ENCODE results near the gene TENM4.

The TENM4 gene

DNA sequence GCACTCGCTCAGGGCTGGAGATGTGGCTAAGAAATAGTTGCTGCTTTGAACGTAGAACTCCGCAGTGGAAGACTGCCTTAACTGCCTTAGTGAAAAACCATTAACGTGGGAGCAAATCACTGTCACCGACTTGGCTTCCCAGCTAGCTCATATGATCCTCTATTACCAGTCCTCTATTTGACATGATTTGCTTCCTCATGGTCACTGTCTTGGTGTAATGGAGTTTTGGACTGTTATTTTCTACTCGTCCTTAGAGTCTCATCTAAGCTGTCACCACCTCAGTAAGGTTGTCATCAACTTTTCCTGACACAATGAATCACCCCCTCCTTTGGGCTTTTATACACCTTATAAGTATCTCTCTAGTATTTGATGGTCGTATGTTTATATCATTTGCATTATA is 699.1 kb downstream of the TENM4 start:
- no peak for DNase-seq (ENCODE audit: low spot score)

- DNase-seq (ENCODE audit: low spot score), result no peak
Measured at GRCh38 chr11:78740199-78741071, 700.4 kb downstream of the TENM4 start.

DNA sequence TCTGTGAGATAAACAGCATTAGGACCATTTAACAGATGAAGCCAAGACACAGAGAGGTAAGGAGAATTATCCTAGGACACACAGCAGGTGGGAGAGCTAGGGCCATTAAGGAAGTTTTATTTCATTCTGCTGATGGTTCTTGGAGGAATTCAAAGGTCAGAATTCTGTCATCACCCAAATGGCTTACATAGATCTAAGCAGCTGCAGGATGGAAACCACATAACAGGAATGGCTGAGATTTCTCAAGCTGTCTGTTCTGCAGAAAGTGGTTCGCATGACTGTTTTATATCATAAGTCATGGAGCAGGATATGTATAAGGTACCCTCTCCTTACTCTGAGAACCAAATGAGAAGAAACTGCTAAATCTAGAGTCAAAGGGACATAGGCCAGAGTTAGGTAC is 702.9 kb downstream of the TENM4 start:
- no peak for DNase-seq (ENCODE audit: low spot score)

DNA sequence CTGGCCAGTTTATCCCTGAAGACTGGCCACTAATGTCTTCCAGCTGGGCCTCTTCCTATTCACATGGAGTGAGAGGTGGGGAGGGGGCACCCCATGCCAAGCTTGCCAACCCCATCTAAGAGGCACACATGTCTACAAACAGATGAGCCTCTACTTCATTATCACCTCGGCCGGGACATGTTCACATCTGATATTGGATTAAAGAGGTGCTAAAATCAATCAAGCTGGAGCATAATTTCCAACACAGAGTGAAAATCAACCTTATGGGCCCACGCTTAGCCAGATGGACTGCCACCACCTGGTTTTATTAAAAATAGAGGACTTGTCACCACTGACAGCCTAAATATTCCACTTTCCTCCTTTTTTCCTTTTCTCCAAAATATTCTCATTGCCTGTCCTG is 703.5 kb downstream of the TENM4 start:
- DNase-seq (ENCODE audit: low spot score), result no peak

DNA sequence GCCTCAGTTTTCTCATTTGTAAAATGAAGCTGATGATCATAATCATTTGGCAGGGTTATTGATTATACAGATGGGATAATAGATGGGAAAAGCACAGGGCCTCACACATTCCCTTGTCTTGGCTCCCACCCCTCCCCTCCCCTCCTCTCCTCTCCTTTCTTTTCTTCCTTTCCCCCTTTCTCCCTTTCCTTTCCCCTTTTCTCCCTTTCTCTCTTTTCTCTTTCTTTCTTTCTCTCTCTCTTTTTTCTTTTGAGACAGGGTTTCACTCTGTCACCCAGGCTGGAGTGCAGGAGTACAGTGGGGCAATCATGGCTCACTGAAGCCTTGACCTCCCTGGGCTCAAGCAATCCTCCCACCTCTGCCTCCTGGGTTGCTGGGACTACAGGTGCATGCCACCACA is 705.1 kb downstream of the TENM4 start:
- no peak for DNase-seq (ENCODE audit: low spot score)

GRCh38 chr11:78733031-78733430 is 707.8 kb downstream of the TENM4 start:
- no peak for DNase-seq (ENCODE audit: low spot score)

DNA sequence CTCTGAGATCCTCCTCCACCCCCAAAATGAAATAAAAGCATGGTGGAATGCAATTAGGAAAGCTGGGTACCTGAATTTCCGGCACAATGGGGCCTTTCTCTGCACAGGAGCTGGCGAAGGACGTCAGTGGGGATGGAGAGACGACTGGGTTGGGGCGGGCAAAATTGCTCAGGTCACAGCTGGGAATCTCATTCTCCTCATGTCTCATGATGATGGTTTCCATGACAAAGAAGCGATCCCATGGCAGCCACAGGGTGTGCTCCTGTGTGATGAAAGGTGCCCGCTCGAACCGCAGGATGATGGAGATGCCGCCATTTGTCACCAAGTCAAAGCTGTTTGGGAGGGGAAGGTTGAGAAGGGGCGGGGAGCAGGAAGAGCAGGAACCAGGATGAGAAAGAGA is 708.6 kb downstream of the TENM4 start:
- DNase-seq (ENCODE audit: low spot score), result no peak

DNA sequence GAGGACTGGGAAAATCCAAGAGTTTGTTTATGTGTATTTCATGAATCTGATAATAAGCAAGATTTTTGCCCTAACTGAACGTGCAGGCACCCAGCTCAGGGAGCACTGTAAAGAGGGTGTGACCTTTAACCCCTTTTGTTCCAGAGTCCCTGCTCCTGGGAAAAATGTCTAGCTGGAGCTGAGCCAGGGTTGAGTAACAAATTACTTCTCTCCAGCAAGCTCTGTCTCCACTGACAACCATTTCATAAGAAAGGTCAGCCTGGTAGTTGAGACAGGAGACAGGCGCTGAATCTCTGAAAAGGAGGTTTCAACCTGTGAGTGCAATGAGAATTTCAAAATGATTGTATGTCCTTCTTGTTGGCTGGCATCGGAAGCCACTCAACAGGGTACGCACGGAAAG is 709.8 kb downstream of the TENM4 start:
- DNase-seq (ENCODE audit: low spot score), result no peak

DNA sequence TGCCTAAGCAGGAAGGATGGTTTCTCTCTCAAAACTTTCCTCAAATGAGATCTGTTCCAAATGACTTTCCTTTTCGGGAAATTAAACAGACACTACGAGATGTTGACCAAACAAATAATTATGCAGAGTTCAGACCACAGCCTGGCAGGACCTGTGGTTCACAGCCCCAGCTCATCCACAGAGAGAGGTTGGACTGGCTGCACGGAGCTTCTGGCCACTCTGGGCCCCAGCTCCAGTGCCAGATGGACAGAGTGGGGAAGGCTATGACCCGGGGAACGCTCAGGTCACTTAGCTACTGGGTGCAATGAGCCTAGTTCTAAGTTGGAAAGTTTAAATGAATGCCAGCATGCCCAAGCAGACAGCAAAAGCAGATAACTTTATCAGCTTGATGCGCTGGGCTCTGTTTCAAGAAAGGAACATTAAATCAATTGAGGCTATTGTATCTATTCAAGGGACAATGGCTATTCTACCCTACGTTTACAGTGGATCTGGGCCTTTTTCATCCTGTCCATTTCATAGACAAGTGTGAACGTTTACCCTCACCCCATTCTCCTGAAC is 710.5 kb downstream of the TENM4 start:
- no peak for DNase-seq (ENCODE audit: low spot score)

- no peak for DNase-seq (ENCODE audit: low spot score)
Measured at GRCh38 chr11:78727816-78728215, 713.0 kb downstream of the TENM4 start.

DNA sequence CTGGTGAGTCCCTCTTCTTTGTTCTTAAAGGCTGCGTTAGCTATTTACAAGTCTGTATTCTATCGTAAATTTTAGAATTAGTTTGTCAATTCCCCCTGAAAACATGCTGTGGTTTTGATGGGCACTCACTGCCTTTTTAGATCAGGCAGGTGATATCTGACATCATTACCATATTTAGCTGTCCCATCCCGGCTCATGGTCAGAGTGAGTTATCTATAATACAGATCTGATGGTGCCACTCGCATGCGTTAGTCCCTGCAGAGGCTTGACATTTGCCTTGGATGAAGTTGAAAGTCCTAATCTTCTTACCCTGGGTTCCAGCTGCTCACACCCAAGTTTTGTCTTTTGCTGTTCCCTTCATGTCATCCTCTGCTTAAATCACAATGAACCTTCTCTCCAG is 715.6 kb downstream of the TENM4 start:
- no peak for DNase-seq (ENCODE audit: low spot score)

DNA sequence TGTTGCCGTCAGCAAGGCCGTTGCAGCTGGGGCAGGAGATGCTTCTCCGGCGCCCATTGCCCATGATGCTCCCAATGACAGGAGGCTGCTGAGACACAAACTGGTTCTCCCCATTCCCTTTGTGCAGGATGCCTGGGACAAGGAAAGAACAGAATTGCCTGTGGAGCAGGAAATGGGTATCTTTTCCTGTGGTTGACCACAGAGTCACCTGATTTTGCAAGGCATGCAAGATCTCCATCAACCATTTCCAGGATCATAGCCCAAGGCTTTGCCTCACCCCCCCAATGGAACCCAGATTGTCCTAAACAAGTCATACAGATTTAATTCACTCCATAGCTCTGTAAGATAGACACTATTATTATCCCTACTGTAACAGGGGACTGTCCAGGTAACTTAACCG is 718.0 kb downstream of the TENM4 start:
- no peak for DNase-seq (ENCODE audit: low spot score)

DNA sequence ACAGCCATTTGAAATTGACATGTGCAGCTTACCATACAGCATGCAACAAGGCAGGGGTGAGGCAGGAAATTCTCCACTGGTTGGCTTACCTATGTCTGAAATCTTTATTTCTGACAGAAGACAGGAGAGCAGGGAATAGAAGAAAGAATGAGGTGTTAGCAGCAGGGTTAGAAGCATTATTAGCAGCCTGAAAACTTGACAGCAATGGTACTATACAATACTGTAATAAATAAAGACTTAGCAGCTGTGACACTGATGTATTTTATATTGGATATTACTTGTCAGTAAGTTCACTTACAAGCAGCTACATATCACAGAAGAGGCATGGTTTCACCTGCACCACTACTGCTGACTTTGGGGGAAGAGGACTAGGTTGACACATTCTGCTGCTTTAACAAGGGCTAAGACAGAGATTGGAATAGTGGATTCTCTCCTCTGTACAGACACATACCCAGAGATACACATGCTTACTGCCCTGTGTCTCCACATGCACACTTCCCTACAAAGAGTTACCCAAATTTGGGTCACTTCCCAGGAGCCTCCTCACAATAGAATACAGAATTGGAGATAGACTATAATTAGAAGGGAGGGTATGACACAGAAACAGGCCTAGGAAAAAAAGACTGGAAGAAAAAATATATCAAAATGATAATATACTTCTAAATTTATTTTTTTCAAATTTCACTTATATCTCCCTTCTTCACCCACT is 720.4 kb downstream of the TENM4 start:
- DNase-seq (ENCODE audit: low spot score), result no peak

GRCh38 chr11:78717041-78717440 is 723.8 kb downstream of the TENM4 start:
- no peak for DNase-seq (ENCODE audit: low spot score)

DNA sequence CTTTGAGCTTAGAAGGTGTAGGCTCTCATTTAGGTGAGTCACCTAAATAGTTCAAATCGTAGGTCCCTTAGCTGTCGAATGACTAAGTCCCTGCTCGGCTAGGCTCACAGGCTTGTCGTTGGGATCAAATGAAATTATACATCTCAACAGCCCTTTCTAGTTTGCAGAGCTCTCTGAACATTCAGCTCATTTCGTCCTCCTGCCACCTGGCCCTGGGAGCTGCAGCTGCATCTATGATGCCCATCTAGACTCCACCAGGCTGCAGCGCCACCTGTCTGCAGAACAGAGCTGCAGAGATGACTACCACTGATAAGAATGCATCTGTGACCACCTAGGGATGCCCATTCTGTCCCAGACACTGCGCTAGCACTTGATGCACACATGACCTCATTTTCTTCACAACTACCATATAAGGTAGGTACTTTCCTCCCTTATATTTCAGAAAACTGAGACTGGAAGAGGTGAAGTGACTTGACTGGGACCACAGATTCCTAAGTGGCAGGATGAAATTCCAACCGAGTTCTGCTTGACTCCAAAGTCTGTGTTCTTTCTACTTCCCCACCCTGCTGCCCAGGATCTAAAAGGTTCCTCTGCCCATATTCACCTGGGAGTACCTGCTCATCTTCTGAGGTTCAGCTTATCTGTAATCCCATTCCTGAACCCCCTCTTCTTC is 725.1 kb downstream of the TENM4 start:
- no peak for DNase-seq (ENCODE audit: low spot score)

DNA sequence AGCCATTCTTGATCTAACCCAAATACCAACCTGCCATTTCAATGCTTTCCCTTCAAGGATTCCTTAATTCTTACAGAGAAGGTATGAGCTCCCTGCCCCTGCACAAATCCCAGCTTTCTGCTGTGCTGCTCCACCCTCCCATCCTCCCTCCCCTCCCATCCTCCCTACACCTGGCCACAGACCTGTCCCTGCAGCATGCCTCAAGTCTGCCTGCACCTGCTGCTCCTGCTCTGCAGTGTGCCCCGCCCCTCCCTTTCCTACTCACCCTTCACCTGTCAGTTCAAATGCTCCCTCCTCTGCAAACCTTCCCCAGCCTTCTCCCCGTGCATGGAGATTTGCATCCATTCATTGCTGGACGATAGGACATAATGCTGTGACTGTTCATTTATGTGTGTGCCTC is 726.3 kb downstream of the TENM4 start:
- DNase-seq (ENCODE audit: low spot score), result no peak

GRCh38 chr11:78711735-78712134 is 729.1 kb downstream of the TENM4 start:
- DNase-seq (ENCODE audit: low spot score), result no peak

- DNase-seq (ENCODE audit: low spot score), result no peak
Measured at GRCh38 chr11:78710417-78710816, 730.4 kb downstream of the TENM4 start.

GRCh38 chr11:78708388-78708787 is 732.4 kb downstream of the TENM4 start:
- no peak for DNase-seq (ENCODE audit: low spot score)

DNA sequence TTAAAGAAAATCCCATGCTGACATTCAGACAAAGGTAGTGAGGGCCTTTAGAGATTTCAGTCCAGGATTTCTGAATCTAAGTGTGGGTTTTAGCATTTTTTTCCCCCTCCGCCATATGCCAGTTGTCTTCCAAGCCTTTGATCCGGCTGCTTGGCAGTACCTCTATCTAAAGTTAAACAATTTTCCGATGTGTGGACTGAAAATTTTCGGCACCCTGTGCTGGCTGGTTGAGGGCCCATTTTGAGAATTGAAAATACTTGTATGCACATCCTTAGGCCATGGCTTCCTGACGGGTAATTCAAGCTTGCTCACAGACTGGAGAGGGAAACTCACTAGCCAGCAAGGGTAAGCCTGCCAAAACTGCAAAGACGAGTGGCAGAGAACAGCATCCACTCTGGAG is 734.3 kb downstream of the TENM4 start:
- no peak for DNase-seq (ENCODE audit: low spot score)

GRCh38 chr11:78704811-78705210 is 736.0 kb downstream of the TENM4 start:
- DNase-seq (ENCODE audit: low spot score), result no peak

DNA sequence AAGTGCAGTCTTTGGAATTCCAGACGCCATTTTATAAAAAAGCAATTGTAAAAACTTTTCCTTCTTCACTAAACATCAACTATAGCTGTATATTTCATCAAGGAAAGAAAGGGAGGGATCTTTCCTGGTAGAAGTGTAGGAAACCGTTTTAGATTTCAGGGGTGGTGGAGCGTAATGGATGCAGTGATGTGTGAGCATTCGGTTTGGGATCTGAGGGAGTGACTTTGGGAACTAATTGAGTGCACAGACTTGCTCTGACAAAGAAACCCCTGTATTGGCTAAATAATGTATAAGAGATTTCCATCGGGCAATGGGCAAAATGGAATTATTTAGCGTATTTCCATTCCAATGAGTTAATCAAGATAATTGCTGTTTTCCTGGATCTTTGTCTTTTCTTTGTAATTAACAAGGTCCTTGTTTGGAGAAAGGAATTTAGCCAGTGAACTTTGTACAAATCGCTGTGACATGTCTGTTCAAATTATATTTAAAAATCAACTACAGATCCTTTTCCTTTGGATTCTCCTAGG is 741.2 kb downstream of the TENM4 start:
- DNase-seq (ENCODE audit: low spot score), result no peak
